Bone marrow (tissue), 2 donors: ENCODE results near the gene DLX3.

Source experiments
- DNase-seq, 2 donors: peaks; one replicate each; lab custom pipeline; 2025; lab: John Stamatoyannopoulos, UW

DLX3 gene

GRCh38 chr17:49957350-49957749 is 37.7 kb downstream of the DLX3 start:
- no peak for DNase-seq

- no peak for DNase-seq
Observed at GRCh38 chr17:49956780-49957179, 38.2 kb downstream of the DLX3 start.

- DNase-seq = no peak
Observed at GRCh38 chr17:49955157-49955556, 39.9 kb downstream of the DLX3 start.

- no peak for DNase-seq
Observed at GRCh38 chr17:49952912-49953497, 42.0 kb downstream of the DLX3 start.

GRCh38 chr17:49952209-49952911 is 42.7 kb downstream of the DLX3 start:
- DNase-seq = peak; percentile 23 to 47

GRCh38 chr17:49951362-49952082 is 43.5 kb downstream of the DLX3 start:
- DNase-seq = no peak

GRCh38 chr17:49949634-49950033 is 45.4 kb downstream of the DLX3 start:
- DNase-seq = no peak

- DNase-seq = no peak
Observed at GRCh38 chr17:49946964-49947584, 48.0 kb downstream of the DLX3 start.

GRCh38 chr17:49946208-49946607 is 48.8 kb downstream of the DLX3 start:
- no peak for DNase-seq

- no peak for DNase-seq
Observed at GRCh38 chr17:49944273-49944870, 50.7 kb downstream of the DLX3 start.

GRCh38 chr17:49942947-49943346 is 52.1 kb downstream of the DLX3 start:
- no peak for DNase-seq

- DNase-seq = no peak
Observed at GRCh38 chr17:49941427-49941826, 53.6 kb downstream of the DLX3 start.
